Spinal cord (tissue), 10 donors: ENCODE results near the gene KLHDC3. TPM values are rescaled to one million over a fixed set of nuclear protein-coding genes. Genes with fewer than 3 reads are reported as not detected.

Experiments
- DNase-seq, 6 donors: peaks; one replicate each; pipeline versions ENCODE4 v3.0.0 to v3.0.0-alpha.2; 2013 to 2015; ENCODE audit warnings: low spot score in 6 of 6, low read depth in 4 of 6
- H3K27ac ChIP-seq: one replicate; pipeline ENCODE4 v1.5.1; 2013; ENCODE audit warnings: low read depth, low read length, control low read depth
- H3K27me3 ChIP-seq: one replicate; pipeline ENCODE4 v1.6.1; 2013; ENCODE audit warnings: low read length; ENCODE audit not compliant: control insufficient read depth, insufficient read depth
- H3K36me3 ChIP-seq: one replicate; pipeline ENCODE4 v1.6.1; 2013; ENCODE audit warnings: low read length; ENCODE audit not compliant: control insufficient read depth, insufficient read depth
- H3K4me1 ChIP-seq: one replicate; pipeline ENCODE4 v1.6.1; 2013; ENCODE audit warnings: low read length; ENCODE audit not compliant: control insufficient read depth, insufficient read depth
- H3K4me3 ChIP-seq: one replicate; pipeline ENCODE4 v1.5.1; 2013; ENCODE audit warnings: low read depth, low read length, control low read depth
- H3K9me3 ChIP-seq: one replicate; pipeline ENCODE4 v1.6.1; 2013; ENCODE audit warnings: low read length; ENCODE audit not compliant: control insufficient read depth, insufficient read depth
- WGBS: methylation state at CpG from one replicate; pipeline ENCODE4 v1.1.5; 2013; ENCODE audit warnings: missing lambda C conversion rate; ENCODE audit not compliant: insufficient coverage; 5-methylcytosine and 5-hydroxymethylcytosine counted together
- polyA plus RNA-seq, 2 donors: library from polyadenylated mRNA; unstranded; fragments of 120-200 nt; gene quantifications; one replicate each; pipeline ENCODE4 v1.2.1, GENCODE V29; 2013; ENCODE audit not compliant: insufficient read length in 2 of 2
- total RNA-seq, 2 donors: library from RNA; depleted of rRNA in 1 of 2; stranded (reverse); fragments of 120-200 nt in 1 of 2; fragments of >200 nt in 1 of 2; gene quantifications; one replicate each; pipeline versions ENCODE4 v1.2.3 to v1.2.4, GENCODE V29; 2013 to 2014
- donor health status: healthy.

KLHDC3 gene
- total and polyA plus RNA-seq, 4 donors: 106 to 136 (median 127) TPM

GRCh38 chr6:43060755-43061633, 46.9 kb downstream of the KLHDC3 start:
- no peak overlapping the region for H3K27ac ChIP-seq
- H3K4me3 ChIP-seq: no peak overlapping the region
- H3K4me1 ChIP-seq: peaks cover 12% of the 10 kb centered on the region
- WGBS: 92% methylated on average over 12 of the region's 12 CpGs
- DNase-seq: no peak
- H3K36me3 ChIP-seq: peaks cover 61% of the 10 kb centered on the region
- no peaks in the 10 kb centered on the region for H3K9me3 ChIP-seq
- no peaks in the 10 kb centered on the region for H3K27me3 ChIP-seq

GRCh38 chr6:43061861-43062260, 47.8 kb downstream of the KLHDC3 start:
- H3K27ac ChIP-seq: no peak overlapping the region
- H3K4me1 ChIP-seq: peaks cover 12% of the 10 kb centered on the region
- H3K27me3 ChIP-seq: no peaks in the 10 kb centered on the region
- WGBS: 92% methylated on average over 2 of the region's 2 CpGs
- H3K36me3 ChIP-seq: peaks cover 64% of the 10 kb centered on the region
- H3K9me3 ChIP-seq: no peaks in the 10 kb centered on the region
- H3K4me3 ChIP-seq: no peak overlapping the region
- DNase-seq: no peak

- Histone ChIP-seq H3K9me3 (no peaks in the 10 kb centered on the region), H3K36me3 (peaks cover 57% of the 10 kb centered on the region), H3K4me1 (peaks cover 12% of the 10 kb centered on the region), H3K27me3 (no peaks in the 10 kb centered on the region), H3K4me3 (no peak overlapping the region), H3K27ac (no peak overlapping the region)
- 96% methylated on average over 8 of the region's 12 CpGs for WGBS
- DNase-seq: no peak
Measured at GRCh38 chr6:43062818-43063217, 48.8 kb downstream of the KLHDC3 start.

GRCh38 chr6:43070028-43070632, 56.1 kb downstream of the KLHDC3 start:
- DNase-seq: peak in 2 of 6 donors; percentile 68 to 76
- Histone ChIP-seq H3K4me3 (no peak overlapping the region), H3K9me3 (no peaks in the 10 kb centered on the region), H3K36me3 (peaks cover 78% of the 10 kb centered on the region), H3K27ac (peak overlapping the region; percentile 11), H3K4me1 (peaks cover 4% of the 10 kb centered on the region), H3K27me3 (no peaks in the 10 kb centered on the region)
- WGBS: 65% methylated on average over 5 of the region's 6 CpGs

Other genes starting within 250 kb of the KLHDC3 start
- gene BICRAL, start 232.2 kb upstream of the KLHDC3 start, total RNA-seq: 10 to 100 TPM; 13.1 to 17.0 TPM
- 10 to 100 TPM; 13.7 to 14.0 TPM for gene BICRAL, start 232.2 kb upstream of the KLHDC3 start, polyA plus RNA-seq
- 100 to 1,000 TPM; 105 to 117 TPM for gene RPL7L1, start 134.6 kb upstream of the KLHDC3 start, total RNA-seq
- gene RPL7L1, start 134.6 kb upstream of the KLHDC3 start, polyA plus RNA-seq: 100 to 1,000 TPM; 105 to 111 TPM
- under 1 TPM in 1 of 2 donors, not detected in 1; 0.50 TPM for gene PTCRA, start 98.2 kb upstream of the KLHDC3 start, total RNA-seq
- gene PTCRA, start 98.2 kb upstream of the KLHDC3 start, polyA plus RNA-seq: under 1 TPM in 1 of 2 donors, not detected in 1; 0.29 TPM
- 10 to 100 TPM; 20.5 to 35.3 TPM for gene CNPY3, start 84.8 kb upstream of the KLHDC3 start, total RNA-seq
- gene CNPY3, start 84.8 kb upstream of the KLHDC3 start, polyA plus RNA-seq: 10 to 100 TPM; 51.0 to 60.3 TPM
- gene GNMT, start 53.5 kb upstream of the KLHDC3 start, total RNA-seq: under 1 TPM; 0.20 to 0.99 TPM
- 1 to 10 TPM; 2.6 to 5.1 TPM for gene GNMT, start 53.5 kb upstream of the KLHDC3 start, polyA plus RNA-seq
- gene PEX6, start 35.1 kb upstream of the KLHDC3 start, total RNA-seq: 10 to 100 TPM; 17.7 to 21.1 TPM
- gene PEX6, start 35.1 kb upstream of the KLHDC3 start, polyA plus RNA-seq: 10 to 100 TPM; 26.7 to 29.5 TPM
- 10 to 100 TPM; 42.9 to 56.6 TPM for gene PPP2R5D, start 29.7 kb upstream of the KLHDC3 start, total RNA-seq
- 10 to 100 TPM; 80.3 to 86.8 TPM for gene PPP2R5D, start 29.7 kb upstream of the KLHDC3 start, polyA plus RNA-seq
- gene MEA1, start 303 bp upstream of the KLHDC3 start, total RNA-seq: 100 to 1,000 TPM in 1 of 2 donors, 10 to 100 TPM in 1; 31.5 to 106 TPM
- gene MEA1, start 303 bp upstream of the KLHDC3 start, polyA plus RNA-seq: 100 to 1,000 TPM; 105 to 109 TPM
- 10 to 100 TPM; 51.8 to 71.2 TPM for gene RRP36, start 7.4 kb downstream of the KLHDC3 start, total RNA-seq
- 10 to 100 TPM; 71.7 to 74.4 TPM for gene RRP36, start 7.4 kb downstream of the KLHDC3 start, polyA plus RNA-seq
- gene CUL7, start 39.6 kb downstream of the KLHDC3 start, total RNA-seq: 10 to 100 TPM; 15.2 to 36.1 TPM
- gene CUL7, start 39.6 kb downstream of the KLHDC3 start, polyA plus RNA-seq: 10 to 100 TPM; 21.1 to 24.4 TPM
- gene MRPL2, start 45.2 kb downstream of the KLHDC3 start, total RNA-seq: 10 to 100 TPM; 11.8 to 29.7 TPM
- gene MRPL2, start 45.2 kb downstream of the KLHDC3 start, polyA plus RNA-seq: 10 to 100 TPM; 50.3 to 57.1 TPM
- 10 to 100 TPM; 23.4 to 49.9 TPM for gene KLC4, start 45.4 kb downstream of the KLHDC3 start, total RNA-seq
- gene KLC4, start 45.4 kb downstream of the KLHDC3 start, polyA plus RNA-seq: 10 to 100 TPM; 42.8 to 77.4 TPM
- 100 to 1,000 TPM in 1 of 2 donors, 10 to 100 TPM in 1; 43.7 to 126 TPM for gene PTK7, start 62.1 kb downstream of the KLHDC3 start, total RNA-seq
- gene PTK7, start 62.1 kb downstream of the KLHDC3 start, polyA plus RNA-seq: 10 to 100 TPM; 61.9 to 89.6 TPM
- 10 to 100 TPM in 1 of 2 donors, 1 to 10 TPM in 1; 6.8 to 17.7 TPM for gene SRF, start 157.0 kb downstream of the KLHDC3 start, total RNA-seq
- gene SRF, start 157.0 kb downstream of the KLHDC3 start, polyA plus RNA-seq: 10 to 100 TPM; 20.2 to 21.7 TPM
- gene CUL9, start 167.9 kb downstream of the KLHDC3 start, total RNA-seq: 10 to 100 TPM; 20.8 to 43.2 TPM
- gene CUL9, start 167.9 kb downstream of the KLHDC3 start, polyA plus RNA-seq: 10 to 100 TPM; 42.2 to 68.5 TPM
- 10 to 100 TPM; 18.1 to 70.6 TPM for gene DNPH1, start 215.2 kb downstream of the KLHDC3 start, total RNA-seq
- gene DNPH1, start 215.2 kb downstream of the KLHDC3 start, polyA plus RNA-seq: 10 to 100 TPM; 63.9 to 70.1 TPM
- gene TTBK1, start 229.2 kb downstream of the KLHDC3 start, total RNA-seq: 10 to 100 TPM in 1 of 2 donors, 1 to 10 TPM in 1; 6.1 to 12.3 TPM
- gene TTBK1, start 229.2 kb downstream of the KLHDC3 start, polyA plus RNA-seq: 10 to 100 TPM; 26.3 to 29.9 TPM